Thoracic aorta (tissue), 2 donors: ENCODE results near the gene GABPB2. TPM values are rescaled to one million over a fixed set of nuclear protein-coding genes. Genes with fewer than 3 reads are reported as not detected.

Experiments used
- ATAC-seq: fragments of 150-250 bp; one replicate; pipeline ENCODE4 v1.8.0; 2017; ENCODE audit warnings: low read depth; ENCODE audit not compliant: insufficient number of reproducible peaks, low FRiP score
- DNase-seq: peaks from one replicate; pipeline ENCODE4 v3.0.0-alpha.2; 2020; ENCODE audit warnings: low spot score
- H3K27ac ChIP-seq, 2 donors: fragments of 200-600 bp; sonication (generic); 1 replicate in 1 of 2; 2 replicates in 1 of 2; pipeline ENCODE4 v1.5.1; 2016; ENCODE audit warnings: mild to moderate bottlenecking in 2 of 2, moderate library complexity in 2 of 2
- H3K27me3 ChIP-seq: fragments of 200-600 bp; sonication (generic); replicated peaks from 2 replicates; pipeline ENCODE4 v1.6.0; 2016; ENCODE audit warnings: mild to moderate bottlenecking; ENCODE audit not compliant: insufficient read depth
- H3K36me3 ChIP-seq: fragments of 200-600 bp; sonication (generic); one replicate; pipeline ENCODE4 v1.5.1; 2016
- H3K4me1 ChIP-seq, 2 donors: fragments of 200-600 bp; sonication (generic); 1 replicate in 1 of 2; 2 replicates in 1 of 2; pipeline versions ENCODE4 v1.5.1 to v1.6.0; 2016; ENCODE audit warnings: low read depth in 2 of 2, mild to moderate bottlenecking in 1 of 2; ENCODE audit not compliant: control insufficient read depth in 1 of 2
- H3K4me3 ChIP-seq: fragments of 200-600 bp; sonication (generic); 2 replicates; pipeline ENCODE4 v1.5.1; 2016; ENCODE audit warnings: mild to moderate bottlenecking
- H3K9me3 ChIP-seq: fragments of 200-600 bp; sonication (generic); 2 replicates; pipeline ENCODE4 v1.5.1; 2016
- total RNA-seq, 2 donors: library from RNA; depleted of rRNA; stranded (reverse); fragments of >200 nt; gene quantifications; one replicate each; pipeline versions ENCODE4 v1.1.0 to v1.2.3, GENCODE V29; 2016
- TF ChIP-seq, protein P1 (sequence below): fragments of 200-600 bp; sonication (generic); IDR thresholded peaks from one replicate; pipeline ENCODE4 v1.5.1; 2019; ENCODE audit warnings: antibody characterized with exemption

The GABPB2 gene
- total RNA-seq, 2 donors from 2014 or later: 24.6 to 33.0 TPM

DNA sequence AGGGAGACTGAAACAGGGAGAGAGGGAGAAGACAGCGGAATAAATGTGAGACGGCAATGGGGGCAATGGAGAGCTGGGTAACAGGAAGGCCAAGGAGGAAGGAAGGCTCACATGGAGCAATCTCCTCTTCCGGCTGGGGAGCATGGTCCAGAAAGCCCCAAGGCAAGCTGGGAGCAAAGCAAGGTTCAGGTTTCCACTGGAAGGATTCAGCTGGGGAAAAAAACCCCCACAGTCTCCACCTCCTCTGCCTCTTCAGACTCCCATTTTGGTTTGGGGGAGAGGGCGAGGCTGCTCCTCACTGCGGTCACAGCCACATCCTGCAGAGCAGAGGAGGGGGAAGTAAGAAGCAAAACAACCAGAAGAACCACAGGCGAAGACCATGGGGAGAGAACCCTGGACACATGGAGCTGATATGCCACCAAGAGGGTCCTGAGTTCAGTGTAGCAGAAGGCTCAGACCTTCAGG is 86.5 kb downstream of the GABPB2 start:
- Histone ChIP-seq H3K9me3 (no peaks in the 10 kb centered on the region), H3K27ac (no peak overlapping the region), H3K36me3 (peaks cover 25% of the 10 kb centered on the region), H3K27me3 (no peaks in the 10 kb centered on the region), H3K4me1 (peaks cover 3 to 19% of the 10 kb centered on the region in 2 donors), H3K4me3 (peak overlapping the region; percentile 40)
- ATAC-seq (no peak), DNase-seq (no peak)
- TF ChIP-seq, protein P1, sequence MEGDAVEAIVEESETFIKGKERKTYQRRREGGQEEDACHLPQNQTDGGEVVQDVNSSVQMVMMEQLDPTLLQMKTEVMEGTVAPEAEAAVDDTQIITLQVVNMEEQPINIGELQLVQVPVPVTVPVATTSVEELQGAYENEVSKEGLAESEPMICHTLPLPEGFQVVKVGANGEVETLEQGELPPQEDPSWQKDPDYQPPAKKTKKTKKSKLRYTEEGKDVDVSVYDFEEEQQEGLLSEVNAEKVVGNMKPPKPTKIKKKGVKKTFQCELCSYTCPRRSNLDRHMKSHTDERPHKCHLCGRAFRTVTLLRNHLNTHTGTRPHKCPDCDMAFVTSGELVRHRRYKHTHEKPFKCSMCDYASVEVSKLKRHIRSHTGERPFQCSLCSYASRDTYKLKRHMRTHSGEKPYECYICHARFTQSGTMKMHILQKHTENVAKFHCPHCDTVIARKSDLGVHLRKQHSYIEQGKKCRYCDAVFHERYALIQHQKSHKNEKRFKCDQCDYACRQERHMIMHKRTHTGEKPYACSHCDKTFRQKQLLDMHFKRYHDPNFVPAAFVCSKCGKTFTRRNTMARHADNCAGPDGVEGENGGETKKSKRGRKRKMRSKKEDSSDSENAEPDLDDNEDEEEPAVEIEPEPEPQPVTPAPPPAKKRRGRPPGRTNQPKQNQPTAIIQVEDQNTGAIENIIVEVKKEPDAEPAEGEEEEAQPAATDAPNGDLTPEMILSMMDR: no peak

DNA sequence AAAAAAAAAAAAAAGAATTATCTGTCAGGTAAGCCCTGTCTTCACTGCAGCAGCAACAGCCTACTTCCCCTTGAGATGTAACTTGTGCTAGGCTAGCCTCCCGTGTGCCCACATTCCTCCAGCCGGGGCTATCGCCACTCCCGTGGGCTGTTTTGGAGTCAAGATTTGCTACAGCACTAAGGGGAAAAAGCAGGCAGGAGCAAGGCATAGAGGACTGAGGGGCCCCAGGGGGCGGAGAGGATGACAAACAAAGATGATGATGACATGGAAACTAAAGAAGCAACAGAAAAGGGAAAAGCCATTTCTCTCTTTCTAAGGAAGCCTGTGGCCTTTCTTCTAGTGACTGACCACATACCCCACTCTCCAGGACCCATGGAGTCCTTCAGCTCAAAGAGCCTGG is 87.8 kb downstream of the GABPB2 start:
- peaks cover 3 to 19% of the 10 kb centered on the region in 2 donors for H3K4me1 ChIP-seq
- peaks cover 25% of the 10 kb centered on the region for H3K36me3 ChIP-seq
- no peaks in the 10 kb centered on the region for H3K9me3 ChIP-seq
- TF ChIP-seq, protein P1: no peak
- H3K4me3 ChIP-seq: no peak overlapping the region
- H3K27ac ChIP-seq: no peak overlapping the region
- H3K27me3 ChIP-seq: no peaks in the 10 kb centered on the region
- ATAC-seq: no peak
- no peak for DNase-seq

DNA sequence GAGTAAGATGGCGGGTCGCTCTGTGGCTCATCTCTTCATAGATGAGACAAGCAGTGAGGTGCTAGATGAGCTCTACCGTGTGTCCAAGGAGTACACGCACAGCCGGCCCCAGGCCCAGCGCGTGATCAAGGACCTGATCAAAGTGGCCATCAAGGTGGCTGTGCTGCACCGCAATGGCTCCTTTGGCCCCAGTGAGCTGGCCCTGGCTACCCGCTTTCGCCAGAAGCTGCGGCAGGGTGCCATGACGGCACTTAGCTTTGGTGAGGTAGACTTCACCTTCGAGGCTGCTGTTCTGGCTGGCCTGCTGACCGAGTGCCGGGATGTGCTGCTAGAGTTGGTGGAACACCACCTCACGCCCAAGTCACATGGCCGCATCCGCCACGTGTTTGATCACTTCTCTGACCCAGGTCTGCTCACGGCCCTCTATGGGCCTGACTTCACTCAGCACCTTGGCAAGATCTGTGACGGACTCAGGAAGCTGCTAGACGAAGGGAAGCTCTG is 88.2 kb downstream of the GABPB2 start:
- Histone ChIP-seq H3K9me3 (no peaks in the 10 kb centered on the region), H3K4me3 (no peak overlapping the region), H3K4me1 (peaks cover 3 to 24% of the 10 kb centered on the region in 2 donors), H3K36me3 (peaks cover 25% of the 10 kb centered on the region), H3K27ac (peak overlapping the region in 1 of 2 donors; percentile 6), H3K27me3 (no peaks in the 10 kb centered on the region)
- DNase-seq: no peak
- ATAC-seq: no peak
- TF ChIP-seq, protein P1: no peak

DNA sequence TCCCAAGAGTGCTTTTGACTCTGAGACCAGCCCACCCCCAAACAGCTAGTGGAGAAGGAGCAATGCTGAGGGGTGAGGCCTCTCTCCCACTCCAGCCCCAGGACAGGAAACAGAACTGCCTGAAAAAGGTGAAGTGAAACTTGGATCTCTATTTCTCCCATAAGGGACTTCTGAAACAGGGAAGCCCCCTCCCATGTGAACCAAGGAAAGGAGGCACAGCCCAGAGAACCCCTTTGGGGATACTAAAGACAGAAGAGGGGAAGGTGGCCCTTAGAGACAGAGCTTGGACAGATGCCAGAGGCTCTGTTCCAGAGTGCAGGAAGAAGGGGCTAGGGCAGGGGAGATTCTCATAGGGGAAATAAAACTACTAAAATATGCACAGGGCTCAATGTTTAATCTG is 88.8 kb downstream of the GABPB2 start:
- ATAC-seq: no peak
- H3K27ac ChIP-seq: peak overlapping the region in 1 of 2 donors; percentile 20
- H3K4me1 ChIP-seq: peaks cover 3 to 30% of the 10 kb centered on the region in 2 donors
- H3K4me3 ChIP-seq: no peak overlapping the region
- TF ChIP-seq, protein P1: no peak
- no peaks in the 10 kb centered on the region for H3K9me3 ChIP-seq
- DNase-seq: no peak
- H3K36me3 ChIP-seq: peaks cover 25% of the 10 kb centered on the region
- H3K27me3 ChIP-seq: no peaks in the 10 kb centered on the region

DNA sequence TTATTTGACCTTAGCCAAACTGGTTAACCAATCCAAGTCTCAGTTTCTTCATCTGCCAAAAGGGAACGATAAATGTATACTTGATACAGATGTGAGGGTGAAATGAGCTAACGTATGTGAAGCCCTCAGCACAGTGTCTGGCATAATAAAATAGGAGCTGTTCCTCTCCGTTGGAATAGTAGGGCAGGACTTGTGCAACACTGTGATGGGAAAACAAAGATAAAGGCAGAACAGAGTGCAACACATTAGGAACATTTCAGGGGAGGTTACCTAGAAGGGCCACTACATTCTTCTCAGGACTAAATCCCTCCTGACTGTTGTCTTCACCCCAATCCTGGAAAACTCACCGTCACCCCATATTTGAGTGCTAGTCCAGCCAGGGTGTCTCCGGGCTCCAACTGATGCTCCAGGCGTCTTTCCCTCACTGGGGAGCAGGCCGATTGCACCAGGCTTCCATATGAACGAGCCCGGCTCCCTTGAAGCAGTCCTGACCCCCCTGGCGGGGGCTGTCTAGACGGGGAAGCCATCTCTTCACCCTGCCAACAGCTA is 94.2 kb downstream of the GABPB2 start:
- DNase-seq: no peak
- Histone ChIP-seq H3K36me3 (peaks cover 19% of the 10 kb centered on the region), H3K4me1 (peaks cover 9 to 35% of the 10 kb centered on the region in 2 donors), H3K27me3 (no peaks in the 10 kb centered on the region), H3K27ac (peak overlapping the region; percentile 95 to 98), H3K9me3 (no peaks in the 10 kb centered on the region), H3K4me3 (peak overlapping the region; percentile 87)
- TF ChIP-seq, protein P1: no peak
- no peak for ATAC-seq
